Measurements from ENCODE around the gene FZD8. TPM values are rescaled to one million over a fixed set of nuclear protein-coding genes. Genes with fewer than 3 reads are reported as not detected.
A peak's percentile ranks its signal among the peaks of the same experiment; 100 is the strongest.

The FZD8 gene
- total RNA-seq, 1 experiment from 2014 or later, result 1.8 TPM

GRCh38 chr10:35640951-35641675, 983 bp downstream of the FZD8 start:
- ATAC-seq (peak; percentile 83), DNase-seq (ENCODE audit: low read depth, low spot score) (peak; percentile 20)
- Histone ChIP-seq H3K27me3 (ENCODE audit: control insufficient read depth, insufficient read depth, low read length) (peaks cover 2% of the 10 kb centered on the region; the same call in 1 of the 2 replicates), H3K4me1 (ENCODE audit: control insufficient read depth, insufficient read depth, low read length) (no peaks in the 10 kb centered on the region), H3K9me3 (ENCODE audit: control insufficient read depth, insufficient read depth, low read depth, low read length) (no peaks in the 10 kb centered on the region), H3K4me3 (ENCODE audit: low read depth in 2 of 2, low read length in 2 of 2) (peak overlapping the region; percentile 52 to 60), H3K27ac (ENCODE audit: low read length) (no peak overlapping the region), H3K36me3 (ENCODE audit: control insufficient read depth, insufficient read depth, low read length) (no peaks in the 10 kb centered on the region)
- POLR2A ChIA-PET, result no interaction called here
- BruUV-seq (replicated peaks), result no TSS peak
- CTCF ChIA-PET, result no interaction called here
- intact Hi-C loops (cut with micrococcal nuclease; ENCODE audit: unreplicated experiment), result no loop called here
- in situ Hi-C loops (cut with HindIII; ENCODE audit: low pct_unique_long_range_greater_than_20kb, low sequenced_read_pairs), result no loop called here
- TF ChIP-seq SIN3A (IDR thresholded peaks at IDR 0.05; ENCODE audit: borderline replicate concordance, insufficient read depth, low read depth, low read length) (no peak), TCF7L2 (IDR thresholded peaks at IDR 0.05; ENCODE audit: low read depth, low read length) (no peak), CTCF (IDR thresholded peaks at IDR 0.05) (no peak), REST (IDR thresholded peaks at IDR 0.05; ENCODE audit: insufficient read depth in 1 of 2, low read depth in 2 of 2, low read length in 1 of 2) (no peak), POLR2AphosphoS5 (IDR thresholded peaks at IDR 0.05; ENCODE audit: low read depth, low read length) (no peak)

- no peak for DNase-seq (ENCODE audit: low read depth, low spot score)
- BruUV-seq (replicated peaks), result no TSS peak
- in situ Hi-C loops (cut with HindIII; ENCODE audit: low pct_unique_long_range_greater_than_20kb, low sequenced_read_pairs), result no loop called here
These were observed 1.6 kb downstream of the FZD8 start for GRCh38 chr10:35640474-35640873.

More at GRCh38 chr10:35640474-35640873, 1.6 kb downstream of the FZD8 start:
- CTCF ChIA-PET, result no interaction called here
- Histone ChIP-seq H3K27ac (ENCODE audit: low read length) (no peak overlapping the region), H3K4me1 (ENCODE audit: control insufficient read depth, insufficient read depth, low read length) (no peaks in the 10 kb centered on the region), H3K27me3 (ENCODE audit: control insufficient read depth, insufficient read depth, low read length) (peaks cover 2% of the 10 kb centered on the region; the same call in 1 of the 2 replicates), H3K4me3 (ENCODE audit: low read depth in 2 of 2, low read length in 2 of 2) (peak overlapping the region; percentile 34 to 39), H3K9me3 (ENCODE audit: control insufficient read depth, insufficient read depth, low read depth, low read length) (no peaks in the 10 kb centered on the region), H3K36me3 (ENCODE audit: control insufficient read depth, insufficient read depth, low read length) (no peaks in the 10 kb centered on the region)
- TF ChIP-seq REST (IDR thresholded peaks at IDR 0.05; ENCODE audit: insufficient read depth in 1 of 2, low read depth in 2 of 2, low read length in 1 of 2) (no peak), TCF7L2 (IDR thresholded peaks at IDR 0.05; ENCODE audit: low read depth, low read length) (no peak), POLR2AphosphoS5 (IDR thresholded peaks at IDR 0.05; ENCODE audit: low read depth, low read length) (no peak), CTCF (IDR thresholded peaks at IDR 0.05) (peak; percentile 61), SIN3A (IDR thresholded peaks at IDR 0.05; ENCODE audit: borderline replicate concordance, insufficient read depth, low read depth, low read length) (no peak)
- intact Hi-C loops (cut with micrococcal nuclease; ENCODE audit: unreplicated experiment), result no loop called here
- peak; percentile 80 for ATAC-seq
- POLR2A ChIA-PET, result no interaction called here
